Tibial artery (tissue), 4 donors: ENCODE results near the gene EEA1.

Experiments used
- DNase-seq, 2 donors: peaks; one replicate each; pipeline ENCODE4 v3.0.0-alpha.2; 2019
- H3K27ac ChIP-seq, 2 donors: fragments of 200-600 bp; sonication (generic) in 1 of 2; 1 replicate in 1 of 2; 2 replicates in 1 of 2; pipeline ENCODE4 v1.5.1; 2018 to 2019; ENCODE audit warnings: mild to moderate bottlenecking in 1 of 2
- H3K27me3 ChIP-seq, 2 donors: fragments of 200-600 bp; sonication (generic) in 1 of 2; one replicate each; pipeline versions ENCODE4 v1.5.1 to v1.6.0; 2016 to 2019
- H3K36me3 ChIP-seq, 3 donors: fragments of 200-600 bp; sonication (generic) in 2 of 3; one replicate each; pipeline ENCODE4 v1.5.1; 2016 to 2019; ENCODE audit warnings: mild to moderate bottlenecking in 2 of 3
- H3K4me1 ChIP-seq, 4 donors: fragments of 200-600 bp; sonication (generic) in 2 of 4; 1 replicate in 3 of 4; 2 replicates in 1 of 4; pipeline ENCODE4 v1.5.1; 2016 to 2019
- H3K4me3 ChIP-seq, 2 donors: fragments of 200-600 bp; sonication (generic) in 1 of 2; 1 replicate in 1 of 2; 2 replicates in 1 of 2; pipeline ENCODE4 v1.5.1; 2018 to 2019; ENCODE audit warnings: mild to moderate bottlenecking in 2 of 2
- H3K9me3 ChIP-seq, 3 donors: fragments of 200-600 bp; sonication (generic) in 1 of 3; one replicate each; pipeline ENCODE4 v1.5.1; 2016 to 2019
- CTCF ChIP-seq, 2 experiments: fragments of 200-600 bp in 1 of 2; fragments of 450-650 bp in 1 of 2; IDR thresholded peaks; one replicate each; pipeline ENCODE4 v1.5.1; 2017 to 2019; ENCODE audit warnings: antibody characterized with exemption in 2 of 2, mild to moderate bottlenecking in 1 of 2, moderate library complexity in 1 of 2
- intact Hi-C: fragments of 100-400 bp; cut with DNase I; formaldehyde crosslinking; loops from one replicate; pipeline ENCODE4 v1.15.0; 2023; ENCODE audit warnings: low total_unique reads

The EEA1 gene

GRCh38 chr12:92729773-92730305, 199.3 kb downstream of the EEA1 start:
- TF ChIP-seq CTCF (IDR thresholded peaks at IDR 0.05): no peak
- Histone ChIP-seq H3K27me3 (no peaks in the 10 kb centered on the region), H3K9me3 (peaks cover 0 to 2% (median 0%) of the 10 kb centered on the region in 3 donors), H3K4me1 (peaks cover 0 to 5% (median 1%) of the 10 kb centered on the region in 4 donors), H3K36me3 (no peaks in the 10 kb centered on the region), H3K27ac (no peak overlapping the region), H3K4me3 (no peak overlapping the region)
- DNase-seq: no peak
- intact Hi-C loops: no loop called here

GRCh38 chr12:92726850-92727249, 202.2 kb downstream of the EEA1 start:
- no peak overlapping the region for H3K27ac ChIP-seq
- intact Hi-C loops: no loop called here
- no peak for DNase-seq
- H3K27me3 ChIP-seq: no peaks in the 10 kb centered on the region
- H3K4me1 ChIP-seq: no peaks in the 10 kb centered on the region
- no peak overlapping the region for H3K4me3 ChIP-seq
- H3K9me3 ChIP-seq: peaks cover 0 to 8% (median 0%) of the 10 kb centered on the region in 3 donors
- no peaks in the 10 kb centered on the region for H3K36me3 ChIP-seq
- TF ChIP-seq CTCF (IDR thresholded peaks at IDR 0.05): no peak

GRCh38 chr12:92722897-92723296, 206.2 kb downstream of the EEA1 start:
- no peak for DNase-seq
- H3K27ac ChIP-seq: no peak overlapping the region
- no peak overlapping the region for H3K4me3 ChIP-seq
- intact Hi-C loops: no loop called here
- no peaks in the 10 kb centered on the region for H3K4me1 ChIP-seq
- H3K9me3 ChIP-seq: peaks cover 0 to 8% (median 0%) of the 10 kb centered on the region in 3 donors
- no peaks in the 10 kb centered on the region for H3K27me3 ChIP-seq
- no peaks in the 10 kb centered on the region for H3K36me3 ChIP-seq
- TF ChIP-seq CTCF (IDR thresholded peaks at IDR 0.05): no peak

- Histone ChIP-seq H3K27me3 (no peaks in the 10 kb centered on the region), H3K36me3 (no peaks in the 10 kb centered on the region), H3K9me3 (peaks cover 0 to 8% (median 0%) of the 10 kb centered on the region in 3 donors), H3K27ac (no peak overlapping the region), H3K4me3 (no peak overlapping the region), H3K4me1 (no peaks in the 10 kb centered on the region)
- intact Hi-C loops: no loop called here
- no peak for TF ChIP-seq CTCF (IDR thresholded peaks at IDR 0.05)
- DNase-seq: no peak
These were observed 207.4 kb downstream of the EEA1 start for GRCh38 chr12:92721656-92722055.

- Histone ChIP-seq H3K27me3 (no peaks in the 10 kb centered on the region), H3K9me3 (peaks cover 0 to 8% (median 0%) of the 10 kb centered on the region in 3 donors), H3K4me1 (no peaks in the 10 kb centered on the region), H3K4me3 (no peak overlapping the region), H3K36me3 (no peaks in the 10 kb centered on the region), H3K27ac (no peak overlapping the region)
- DNase-seq: no peak
- intact Hi-C loops: no loop called here
- no peak for TF ChIP-seq CTCF (IDR thresholded peaks at IDR 0.05)
These were observed 208.0 kb downstream of the EEA1 start for GRCh38 chr12:92721130-92721529.
